HL-60 (cell line): ENCODE data around the gene MPRIP.

Experiments used
- GABPA ChIP-seq: IDR thresholded peaks from 2 replicates; pipeline ENCODE4 v1.6.1; 2012; ENCODE audit warnings: low read depth
- POLR2AphosphoS5 ChIP-seq: IDR thresholded peaks from 2 replicates; pipeline ENCODE4 v1.6.1; 2012; ENCODE audit warnings: low read depth
- TF ChIP-seq, protein P1 (sequence below): IDR thresholded peaks from one replicate; pipeline ENCODE4 v1.5.1; 2011; ENCODE audit warnings: low read length, control low read depth, inconsistent platforms; ENCODE audit not compliant: insufficient read depth
- TF ChIP-seq, protein P2 (sequence below): IDR thresholded peaks from 2 replicates; pipeline ENCODE4 v1.6.1; 2012; ENCODE audit warnings: low read depth; ENCODE audit not compliant: insufficient replicate concordance

DNA sequence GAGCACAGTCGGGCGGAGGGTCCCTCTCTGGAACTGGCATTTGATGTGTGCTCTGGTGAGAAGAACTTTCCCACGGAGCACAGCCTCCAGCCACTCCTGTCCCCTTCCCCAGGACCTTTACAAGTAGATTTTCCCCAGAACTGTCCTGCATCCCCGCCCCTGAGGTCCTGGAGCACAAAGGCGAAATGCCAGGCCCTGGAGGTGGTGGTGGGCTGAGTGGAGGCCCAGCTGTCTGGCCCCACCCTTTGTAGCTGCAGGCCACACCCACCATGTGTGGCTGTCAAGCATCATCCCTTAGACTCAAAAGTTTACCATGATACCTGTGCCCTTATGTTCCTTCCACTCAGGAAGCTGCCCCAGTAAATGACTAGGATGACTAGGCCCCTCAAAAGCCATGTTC, 126.1 kb downstream of the MPRIP start:
- TF ChIP-seq, protein P1, sequence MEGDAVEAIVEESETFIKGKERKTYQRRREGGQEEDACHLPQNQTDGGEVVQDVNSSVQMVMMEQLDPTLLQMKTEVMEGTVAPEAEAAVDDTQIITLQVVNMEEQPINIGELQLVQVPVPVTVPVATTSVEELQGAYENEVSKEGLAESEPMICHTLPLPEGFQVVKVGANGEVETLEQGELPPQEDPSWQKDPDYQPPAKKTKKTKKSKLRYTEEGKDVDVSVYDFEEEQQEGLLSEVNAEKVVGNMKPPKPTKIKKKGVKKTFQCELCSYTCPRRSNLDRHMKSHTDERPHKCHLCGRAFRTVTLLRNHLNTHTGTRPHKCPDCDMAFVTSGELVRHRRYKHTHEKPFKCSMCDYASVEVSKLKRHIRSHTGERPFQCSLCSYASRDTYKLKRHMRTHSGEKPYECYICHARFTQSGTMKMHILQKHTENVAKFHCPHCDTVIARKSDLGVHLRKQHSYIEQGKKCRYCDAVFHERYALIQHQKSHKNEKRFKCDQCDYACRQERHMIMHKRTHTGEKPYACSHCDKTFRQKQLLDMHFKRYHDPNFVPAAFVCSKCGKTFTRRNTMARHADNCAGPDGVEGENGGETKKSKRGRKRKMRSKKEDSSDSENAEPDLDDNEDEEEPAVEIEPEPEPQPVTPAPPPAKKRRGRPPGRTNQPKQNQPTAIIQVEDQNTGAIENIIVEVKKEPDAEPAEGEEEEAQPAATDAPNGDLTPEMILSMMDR: no peak
- no peak for TF ChIP-seq POLR2AphosphoS5
- TF ChIP-seq, protein P2, sequence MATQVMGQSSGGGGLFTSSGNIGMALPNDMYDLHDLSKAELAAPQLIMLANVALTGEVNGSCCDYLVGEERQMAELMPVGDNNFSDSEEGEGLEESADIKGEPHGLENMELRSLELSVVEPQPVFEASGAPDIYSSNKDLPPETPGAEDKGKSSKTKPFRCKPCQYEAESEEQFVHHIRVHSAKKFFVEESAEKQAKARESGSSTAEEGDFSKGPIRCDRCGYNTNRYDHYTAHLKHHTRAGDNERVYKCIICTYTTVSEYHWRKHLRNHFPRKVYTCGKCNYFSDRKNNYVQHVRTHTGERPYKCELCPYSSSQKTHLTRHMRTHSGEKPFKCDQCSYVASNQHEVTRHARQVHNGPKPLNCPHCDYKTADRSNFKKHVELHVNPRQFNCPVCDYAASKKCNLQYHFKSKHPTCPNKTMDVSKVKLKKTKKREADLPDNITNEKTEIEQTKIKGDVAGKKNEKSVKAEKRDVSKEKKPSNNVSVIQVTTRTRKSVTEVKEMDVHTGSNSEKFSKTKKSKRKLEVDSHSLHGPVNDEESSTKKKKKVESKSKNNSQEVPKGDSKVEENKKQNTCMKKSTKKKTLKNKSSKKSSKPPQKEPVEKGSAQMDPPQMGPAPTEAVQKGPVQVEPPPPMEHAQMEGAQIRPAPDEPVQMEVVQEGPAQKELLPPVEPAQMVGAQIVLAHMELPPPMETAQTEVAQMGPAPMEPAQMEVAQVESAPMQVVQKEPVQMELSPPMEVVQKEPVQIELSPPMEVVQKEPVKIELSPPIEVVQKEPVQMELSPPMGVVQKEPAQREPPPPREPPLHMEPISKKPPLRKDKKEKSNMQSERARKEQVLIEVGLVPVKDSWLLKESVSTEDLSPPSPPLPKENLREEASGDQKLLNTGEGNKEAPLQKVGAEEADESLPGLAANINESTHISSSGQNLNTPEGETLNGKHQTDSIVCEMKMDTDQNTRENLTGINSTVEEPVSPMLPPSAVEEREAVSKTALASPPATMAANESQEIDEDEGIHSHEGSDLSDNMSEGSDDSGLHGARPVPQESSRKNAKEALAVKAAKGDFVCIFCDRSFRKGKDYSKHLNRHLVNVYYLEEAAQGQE: no peak
- no peak for TF ChIP-seq GABPA
